ENCODE measurements around the gene PTOV1. TPM values are rescaled to one million over a fixed set of nuclear protein-coding genes. Genes with fewer than 3 reads are reported as not detected.

The PTOV1 gene
- total and polyA plus RNA-seq, 4 donors = 62.9 to 115 (median 89.4) TPM

GRCh38 chr19:49854378-49855263, 3.7 kb downstream of the PTOV1 start:
- ATAC-seq (ENCODE audit: insufficient read depth, low FRiP score) (no peak), DNase-seq (no peak)
- H3K9ac ChIP-seq (ENCODE audit: insufficient read depth in 1 of 2, low read length in 2 of 2) = no peak overlapping the region
- H3K9me3 ChIP-seq (ENCODE audit: control insufficient read depth in 4 of 4, insufficient read depth in 3 of 4, low read length in 3 of 4) = peaks cover 0 to 3% (median 0%) of the 10 kb centered on the region in 4 donors
- 90 to 92% methylated on average over 36 to 39 of the region's 39 CpGs for WGBS, 2 donors
- H3K27ac ChIP-seq (ENCODE audit: low read depth in 1 of 2, low read length in 1 of 2) = no peak overlapping the region
- peaks cover 0 to 22% (median 13%) of the 10 kb centered on the region in 5 donors for H3K4me1 ChIP-seq (ENCODE audit: control insufficient read depth in 5 of 5, insufficient read depth in 5 of 5, low read length in 5 of 5)
- H3K36me3 ChIP-seq (ENCODE audit: control insufficient read depth in 4 of 4, insufficient read depth in 4 of 4, low read length in 4 of 4) = peaks cover 0 to 42% (median 31%) of the 10 kb centered on the region in 4 donors
- no peaks in the 10 kb centered on the region for H3K27me3 ChIP-seq (ENCODE audit: control insufficient read depth in 3 of 3, insufficient read depth in 3 of 3, low read length in 2 of 3)
- no peak overlapping the region for H3K4me3 ChIP-seq
- no peak for TF ChIP-seq CTCF (IDR thresholded peaks at IDR 0.05; ENCODE audit: control extremely low read depth, extremely low read depth)

GRCh38 chr19:49855277-49855675, 4.3 kb downstream of the PTOV1 start:
- H3K27ac ChIP-seq (ENCODE audit: low read depth in 1 of 2, low read length in 1 of 2) = no peak overlapping the region
- no peak overlapping the region for H3K9ac ChIP-seq (ENCODE audit: insufficient read depth in 1 of 2, low read length in 2 of 2)
- no peak overlapping the region for H3K4me3 ChIP-seq
- DNase-seq (no peak), ATAC-seq (ENCODE audit: insufficient read depth, low FRiP score) (no peak)
- peaks cover 0 to 22% (median 13%) of the 10 kb centered on the region in 5 donors for H3K4me1 ChIP-seq (ENCODE audit: control insufficient read depth in 5 of 5, insufficient read depth in 5 of 5, low read length in 5 of 5)
- TF ChIP-seq CTCF (IDR thresholded peaks at IDR 0.05; ENCODE audit: control extremely low read depth, extremely low read depth) = no peak
- H3K36me3 ChIP-seq (ENCODE audit: control insufficient read depth in 4 of 4, insufficient read depth in 4 of 4, low read length in 4 of 4) = peaks cover 0 to 49% (median 30%) of the 10 kb centered on the region in 4 donors
- WGBS, 2 donors = 91 to 92% methylated on average over 12 of the region's 12 CpGs
- H3K9me3 ChIP-seq (ENCODE audit: control insufficient read depth in 4 of 4, insufficient read depth in 3 of 4, low read length in 3 of 4) = no peaks in the 10 kb centered on the region
- no peaks in the 10 kb centered on the region for H3K27me3 ChIP-seq (ENCODE audit: control insufficient read depth in 3 of 3, insufficient read depth in 3 of 3, low read length in 2 of 3)

GRCh38 chr19:49855676-49856573, 5.0 kb downstream of the PTOV1 start:
- ATAC-seq (ENCODE audit: insufficient read depth, low FRiP score) = no peak
- H3K36me3 ChIP-seq (ENCODE audit: control insufficient read depth in 4 of 4, insufficient read depth in 4 of 4, low read length in 4 of 4) = peaks cover 0 to 56% (median 30%) of the 10 kb centered on the region in 4 donors
- no peak for DNase-seq

More at GRCh38 chr19:49855676-49856573, 5.0 kb downstream of the PTOV1 start:
- peaks cover 0 to 25% (median 13%) of the 10 kb centered on the region in 5 donors for H3K4me1 ChIP-seq (ENCODE audit: control insufficient read depth in 5 of 5, insufficient read depth in 5 of 5, low read length in 5 of 5)
- no peaks in the 10 kb centered on the region for H3K27me3 ChIP-seq (ENCODE audit: control insufficient read depth in 3 of 3, insufficient read depth in 3 of 3, low read length in 2 of 3)
- WGBS, 2 donors = 86 to 87% methylated on average over 21 of the region's 21 CpGs
- no peaks in the 10 kb centered on the region for H3K9me3 ChIP-seq (ENCODE audit: control insufficient read depth in 4 of 4, insufficient read depth in 3 of 4, low read length in 3 of 4)
- H3K9ac ChIP-seq (ENCODE audit: insufficient read depth in 1 of 2, low read length in 2 of 2) = no peak overlapping the region
- no peak overlapping the region for H3K27ac ChIP-seq (ENCODE audit: low read depth in 1 of 2, low read length in 1 of 2)
- H3K4me3 ChIP-seq = no peak overlapping the region
- TF ChIP-seq CTCF (IDR thresholded peaks at IDR 0.05; ENCODE audit: control extremely low read depth, extremely low read depth) = no peak
